Panc1 (cell line): ENCODE measurements around the gene RNF4.
A peak's percentile ranks its signal among the peaks of the same experiment; 100 is the strongest.

Experiments
- CTCF ChIP-seq: fragments of 450-650 bp; IDR thresholded peaks from 2 replicates; pipeline ENCODE4 v1.5.1; 2017; ENCODE audit warnings: mild to moderate bottlenecking
- POLR2AphosphoS5 ChIP-seq: IDR thresholded peaks from 2 replicates; pipeline ENCODE4 v1.6.1; 2012; ENCODE audit warnings: mild to moderate bottlenecking, low read depth, low read length, moderate library complexity
- REST ChIP-seq, 2 experiments: IDR thresholded peaks; 2 replicates each; pipeline ENCODE4 v1.6.1; 2011 to 2012; ENCODE audit warnings: low read depth in 2 of 2, control low read depth in 1 of 2, low read length in 1 of 2, mild to moderate bottlenecking in 1 of 2, moderate library complexity in 1 of 2; ENCODE audit not compliant: insufficient read depth in 1 of 2
- SIN3A ChIP-seq: IDR thresholded peaks from 2 replicates; pipeline ENCODE4 v1.6.1; 2012; ENCODE audit warnings: low read depth, mild to moderate bottlenecking, low read length, moderate library complexity, borderline replicate concordance; ENCODE audit not compliant: insufficient read depth
- TCF7L2 ChIP-seq: IDR thresholded peaks from 2 replicates; pipeline ENCODE4 v1.6.1; 2011; ENCODE audit warnings: mild to moderate bottlenecking, low read depth, low read length, inconsistent platforms

GRCh38 chr4:2436301-2436700, 32.6 kb upstream of the RNF4 start:
- TF ChIP-seq CTCF: peak; percentile 65; the same call in 1 of the 2 replicates
- TF ChIP-seq POLR2AphosphoS5: no peak
- no peak for TF ChIP-seq REST (IDR thresholded peaks at IDR 0.05; ENCODE audit: insufficient read depth in 1 of 2, low read depth in 2 of 2, low read length in 1 of 2)
- TF ChIP-seq SIN3A: no peak
- no peak for TF ChIP-seq TCF7L2
